Measurements from ENCODE around the gene POF1B.

POF1B gene

DNA sequence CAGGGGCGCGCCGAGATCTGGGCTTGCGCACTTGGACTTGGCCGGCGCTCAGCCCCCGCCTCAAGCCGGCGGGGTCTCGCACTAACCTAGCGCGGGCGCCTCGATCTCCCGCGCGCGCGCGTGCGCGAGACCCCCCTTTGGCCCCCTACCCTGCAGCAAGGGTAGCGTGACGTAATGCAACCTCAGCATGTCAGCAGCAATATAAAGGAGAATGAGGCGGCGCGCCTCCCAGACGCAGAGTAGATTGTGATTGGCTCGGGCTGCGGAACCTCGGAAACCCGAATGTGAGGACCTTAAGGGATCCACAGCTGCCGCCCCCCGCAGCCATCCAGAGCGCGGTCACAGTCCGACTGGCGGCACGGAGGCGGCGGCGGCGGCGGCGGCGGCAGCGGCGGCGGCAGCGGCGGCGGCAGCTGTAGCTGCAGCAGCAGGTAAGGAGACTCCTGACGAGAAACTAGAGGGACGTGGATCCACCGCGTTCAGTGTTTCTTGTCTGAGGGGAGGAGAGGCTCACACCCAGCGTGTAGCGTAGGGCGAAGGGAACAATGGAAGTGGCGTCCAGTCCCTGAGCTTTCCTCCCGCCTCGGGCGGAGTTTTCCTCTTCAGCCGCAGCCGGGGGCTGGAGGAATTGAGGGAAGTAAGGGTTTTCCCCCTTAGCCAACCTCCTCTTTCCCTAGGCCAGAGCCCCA lies 135.6 kb downstream of the POF1B start, which contains the start of the genes SATL1 and ZNF711:
Gene SATL1, minus strand, starts transcription at position 19 of the 689 bp plus-strand sequence. CDS start 134,811 bp downstream, outside the sequence.
Gene ZNF711, plus strand, starts transcription at position 231 of the 689 bp plus-strand sequence. CDS start 3,582 bp downstream, outside the sequence.
- in situ Hi-C loops (cut with MboI; ENCODE audit: low sequenced_read_pairs), result no loop called here

- in situ Hi-C loops (cut with MboI; ENCODE audit: low sequenced_read_pairs), result no loop called here
Observed at GRCh38 chrX:85243155-85243554, 136.3 kb downstream of the POF1B start.

Measured in hTERT RPE-1 (cell line).